Stomach (tissue), 9 donors: ENCODE measurements around the gene SCAI. TPM values are rescaled to one million over a fixed set of nuclear protein-coding genes. Genes with fewer than 3 reads are reported as not detected.
"Not testable (repeated sequence)": the region's sequence is repeated elsewhere in the genome, so short reads cannot be mapped to it uniquely, and the experiment has no call there.

Experiments used
- DNase-seq, 2 donors: peaks; one replicate each; pipeline versions ENCODE4 v3.0.0 to v3.0.0-alpha.2; 2013 to 2019
- H3K27ac ChIP-seq, 5 donors: fragments of 200-600 bp in 4 of 5; sonication (generic) in 4 of 5; one replicate each; pipeline ENCODE4 v1.5.1; 2013 to 2019; ENCODE audit warnings: mild to moderate bottlenecking in 1 of 5, moderate library complexity in 1 of 5
- H3K27me3 ChIP-seq, 3 donors: fragments of 200-600 bp; sonication (generic); one replicate each; pipeline ENCODE4 v1.5.1; 2017 to 2019; ENCODE audit warnings: mixed run types in 1 of 3
- H3K36me3 ChIP-seq, 4 donors: fragments of 200-600 bp; sonication (generic); 1 replicate in 3 of 4; 2 replicates in 1 of 4; pipeline ENCODE4 v1.5.1; 2016 to 2019
- H3K4me1 ChIP-seq, 4 donors: fragments of 200-600 bp; sonication (generic); one replicate each; pipeline ENCODE4 v1.5.1; 2016 to 2019
- H3K4me3 ChIP-seq, 4 donors: fragments of 200-600 bp; sonication (generic) in 3 of 4; one replicate each; pipeline ENCODE4 v1.5.1; 2016 to 2019; ENCODE audit warnings: mild to moderate bottlenecking in 1 of 4
- H3K9me3 ChIP-seq, 4 donors: fragments of 200-600 bp; sonication (generic); one replicate each; pipeline ENCODE4 v1.5.1; 2016 to 2019
- CTCF ChIP-seq, 7 experiments: fragments of 450-650 bp in 4 of 7; fragments of 200-600 bp in 3 of 7; sonication (generic) in 3 of 7; IDR thresholded peaks; one replicate each; pipeline ENCODE4 v1.5.1; 2016 to 2019; ENCODE audit warnings: antibody characterized with exemption in 7 of 7, control low read depth in 2 of 7, mild to moderate bottlenecking in 1 of 7
- EP300 ChIP-seq: sonication (generic); formaldehyde crosslinking; IDR thresholded peaks from one replicate; pipeline ENCODE4 v1.6.1; 2017; ENCODE audit warnings: antibody characterized with exemption
- POLR2A ChIP-seq, 4 donors: fragments of 450-650 bp; IDR thresholded peaks; one replicate each; pipeline ENCODE4 v1.6.1; 2016; ENCODE audit warnings: antibody characterized with exemption in 4 of 4, control low read depth in 2 of 4, mild to moderate bottlenecking in 1 of 4, moderate library complexity in 1 of 4
- POLR2AphosphoS5 ChIP-seq, 3 donors: sonication (generic); formaldehyde crosslinking; IDR thresholded peaks; one replicate each; pipeline ENCODE4 v1.6.1; 2016; ENCODE audit warnings: antibody characterized with exemption in 3 of 3
- WGBS, 5 donors: extraction: QIAGEN DNeasy Blood & Tissue Kit in 3 of 5; methylation state at CpG; one replicate each; pipeline versions ENCODE4 v1.1.5 to v1.1.7; 2013 to 2018; 5-methylcytosine and 5-hydroxymethylcytosine counted together
- intact Hi-C: fragments of 100-400 bp; cut with DNase I; formaldehyde crosslinking; loops from one replicate; pipeline ENCODE4 v1.15.1; 2023; ENCODE audit warnings: low total_unique reads
- polyA plus RNA-seq, 3 donors: library from polyadenylated mRNA; stranded (reverse); fragments of 200-250 nt; gene quantifications; one replicate each; pipeline ENCODE4 v1.2.3, GENCODE V29; 2013
- total RNA-seq, 5 donors: library from RNA; depleted of rRNA; stranded (reverse); fragments of >200 nt; gene quantifications; one replicate each; pipeline versions ENCODE4 v1.1.0 to v1.2.3, GENCODE V29; 2014 to 2016
- donor health status: healthy with polysubstance abuse.
- donor health status: Bipolar disorder and iron deficiency.
- donor health status: healthy.

Gene SCAI
- total and polyA plus RNA-seq, 8 donors: 0.46 to 21.0 (median 3.1) TPM

DNA sequence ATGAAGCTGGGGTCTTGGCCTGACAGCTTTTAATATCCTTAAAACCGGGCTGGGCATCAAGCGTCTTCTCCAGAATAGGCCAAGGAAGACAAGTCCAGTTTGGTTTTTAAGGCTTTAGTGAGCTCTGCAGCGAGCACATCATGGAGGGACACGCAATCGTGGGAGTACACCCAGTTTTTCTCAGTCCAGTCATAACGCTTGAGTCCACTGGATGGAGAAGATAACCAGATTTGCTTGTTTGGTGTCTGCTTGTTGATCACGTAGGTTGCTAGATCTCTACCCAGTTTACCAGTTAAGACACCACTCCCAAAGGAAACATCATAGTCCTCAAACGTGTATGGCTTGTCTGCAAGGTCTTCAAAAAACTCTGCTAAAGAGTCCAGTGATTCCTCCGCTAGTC, 175.1 kb downstream of the SCAI start:
- Histone ChIP-seq H3K27ac (no peak overlapping the region), H3K36me3 (peaks cover 0 to 44% (median 41%) of the 10 kb centered on the region in 4 donors), H3K4me3 (no peak overlapping the region), H3K27me3 (no peaks in the 10 kb centered on the region), H3K4me1 (no peaks in the 10 kb centered on the region), H3K9me3 (no peaks in the 10 kb centered on the region)
- no peak for DNase-seq
- 87 to 96% (median 93%) methylated on average over 9 of the region's 9 CpGs for WGBS, 5 donors
- intact Hi-C loops: no loop called here
- no peak for TF ChIP-seq POLR2A (IDR thresholded peaks at IDR 0.05)
- TF ChIP-seq CTCF (IDR thresholded peaks at IDR 0.05): no peak
- TF ChIP-seq EP300: no peak
- TF ChIP-seq POLR2AphosphoS5 (IDR thresholded peaks at IDR 0.05): no peak

- H3K4me1 ChIP-seq, intact Hi-C loops, H3K27ac ChIP-seq, H3K9me3 ChIP-seq, H3K4me3 ChIP-seq, H3K27me3 ChIP-seq: not testable (repeated sequence)
- WGBS, 5 donors: 74 to 87% (median 84%) methylated on average over 5 of the region's 5 CpGs
- peaks cover 0 to 37% (median 33%) of the 10 kb centered on the region in 4 donors for H3K36me3 ChIP-seq
- peak in 1 of 2 donors; percentile 26 for DNase-seq
These were observed 177.4 kb downstream of the SCAI start for GRCh38 chr9:124965775-124966568.

GRCh38 chr9:124964604-124965003, 178.7 kb downstream of the SCAI start:
- intact Hi-C loops: no loop called here
- Histone ChIP-seq H3K4me1 (no peaks in the 10 kb centered on the region), H3K4me3 (no peak overlapping the region), H3K27me3 (no peaks in the 10 kb centered on the region), H3K9me3 (no peaks in the 10 kb centered on the region), H3K36me3 (peaks cover 0 to 31% (median 19%) of the 10 kb centered on the region in 4 donors), H3K27ac (no peak overlapping the region)
- no peak for DNase-seq
- TF ChIP-seq EP300 (no peak), POLR2AphosphoS5 (IDR thresholded peaks at IDR 0.05) (no peak), CTCF (IDR thresholded peaks at IDR 0.05) (no peak), POLR2A (IDR thresholded peaks at IDR 0.05) (no peak)
- WGBS, 5 donors: 25 to 62% (median 35%) methylated on average over 2 of the region's 2 CpGs

DNA sequence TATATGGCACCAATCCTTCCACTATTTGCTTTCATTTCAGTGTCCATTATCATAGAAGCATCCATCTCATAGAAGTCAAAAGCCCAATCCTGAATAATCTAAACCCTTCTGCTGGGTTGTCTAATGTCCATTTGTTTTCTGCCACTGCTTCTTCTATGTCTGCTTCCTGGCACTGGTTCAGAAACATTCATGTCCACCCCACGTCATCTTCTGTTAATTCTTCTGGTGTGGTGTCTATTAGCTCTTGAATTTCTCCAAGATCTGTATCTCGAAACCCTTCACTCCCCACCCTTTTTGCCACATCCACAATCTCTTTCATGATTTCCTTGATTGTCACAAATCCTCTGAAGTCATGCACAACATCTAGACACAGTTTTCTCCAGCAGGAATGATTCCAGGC, 179.3 kb downstream of the SCAI start:
- Histone ChIP-seq H3K27ac (no peak overlapping the region), H3K36me3 (peaks cover 0 to 29% (median 16%) of the 10 kb centered on the region in 4 donors), H3K27me3 (no peaks in the 10 kb centered on the region), H3K9me3 (no peaks in the 10 kb centered on the region), H3K4me1 (no peaks in the 10 kb centered on the region), H3K4me3 (no peak overlapping the region)
- TF ChIP-seq POLR2AphosphoS5 (IDR thresholded peaks at IDR 0.05): no peak
- no peak for TF ChIP-seq CTCF (IDR thresholded peaks at IDR 0.05)
- no peak for TF ChIP-seq POLR2A (IDR thresholded peaks at IDR 0.05)
- no peak for TF ChIP-seq EP300
- no peak for DNase-seq
- intact Hi-C loops: no loop called here
- 86 to 93% (median 87%) methylated on average over 2 of the region's 2 CpGs for WGBS, 5 donors

DNA sequence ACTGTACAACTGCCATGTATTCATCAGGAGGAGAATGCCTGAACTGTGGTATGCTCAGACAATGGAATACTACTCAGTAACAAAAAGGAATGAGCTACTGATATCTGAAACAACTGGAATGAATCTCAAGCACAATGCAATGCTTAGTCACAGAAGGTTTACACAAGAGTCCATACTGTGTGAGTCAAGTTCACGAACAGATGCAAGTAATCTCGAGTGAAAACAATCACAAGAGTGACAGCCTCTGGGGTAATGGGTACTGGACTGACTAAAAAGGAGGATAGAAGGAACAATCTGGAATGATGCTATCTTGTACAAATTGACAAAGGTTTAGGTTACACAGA, 182.9 kb downstream of the SCAI start:
- Histone ChIP-seq H3K4me1 (no peaks in the 10 kb centered on the region), H3K36me3 (peaks cover 0 to 8% (median 0%) of the 10 kb centered on the region in 4 donors), H3K27me3 (no peaks in the 10 kb centered on the region), H3K9me3 (no peaks in the 10 kb centered on the region), H3K4me3 (no peak overlapping the region), H3K27ac (no peak overlapping the region)
- WGBS, 5 donors: 79 to 88% (median 86%) methylated on average over 2 of the region's 2 CpGs
- no peak for TF ChIP-seq CTCF (IDR thresholded peaks at IDR 0.05)
- TF ChIP-seq POLR2A (IDR thresholded peaks at IDR 0.05): no peak
- no peak for TF ChIP-seq EP300
- TF ChIP-seq POLR2AphosphoS5 (IDR thresholded peaks at IDR 0.05): no peak
- DNase-seq: no peak
- intact Hi-C loops: no loop called here

- H3K9me3 ChIP-seq, H3K4me1 ChIP-seq, intact Hi-C loops, H3K27me3 ChIP-seq, H3K36me3 ChIP-seq, H3K27ac ChIP-seq, DNase-seq, H3K4me3 ChIP-seq: not testable (repeated sequence)
- 91 to 97% (median 93%) methylated on average over 9 of the region's 9 CpGs for WGBS, 5 donors
These were observed 183.5 kb downstream of the SCAI start for GRCh38 chr9:124959671-124960408.
